Measurements from ENCODE around the gene ZNF513. TPM values are rescaled to one million over a fixed set of nuclear protein-coding genes. Genes with fewer than 3 reads are reported as not detected.

The ZNF513 gene
- total RNA-seq, 1 experiment from 2014 or later = 19.2 TPM

- H3K27me3 Mint-ChIP-seq (ENCODE audit: insufficient read depth, unreplicated experiment) = no peaks in the 10 kb centered on the region
- Histone ChIP-seq H3K36me3 (ENCODE audit: control insufficient read depth, insufficient read depth, low read length) (peaks cover 8% of the 10 kb centered on the region), H3K4me1 (peaks cover 15% of the 10 kb centered on the region), H3K27me3 (replicated peaks; ENCODE audit: control insufficient read depth, insufficient read depth, low read length) (no peaks in the 10 kb centered on the region), H3K4me3 (ENCODE audit: low read depth, low read length) (peak overlapping the region; percentile 82), H3K9me3 (no peaks in the 10 kb centered on the region)
- ChIA-PET POLR2A (interaction anchor here (0.6 to 2.0 kb wide), 5 partner anchors 8 to 284 kb away, joined by 3 to 10 read pairs (median 5); partner anchors contain the start of genes EIF2B4, NRBP1, SLC4A1AP and SNX17), CTCF (interaction anchor here (0.6 to 1.9 kb wide), 3 partner anchors 10 to 123 kb away, joined by 3 to 6 read pairs (median 5); partner anchors contain the start of gene EIF2B4)
- BruUV-seq (replicated peaks) = no TSS peak
- H3K4me1 Mint-ChIP-seq (ENCODE audit: low read depth, unreplicated experiment) = peaks cover 11% of the 10 kb centered on the region
- TF ChIP-seq CTCF (IDR thresholded peaks at IDR 0.05; ENCODE audit: insufficient read depth in 1 of 2, low read depth in 1 of 2, low read length in 1 of 2, severe bottlenecking in 1 of 2, unreplicated experiment in 1 of 2) = no peak
- peak overlapping the region; percentile 85 for H3K4me3 Mint-ChIP-seq (ENCODE audit: unreplicated experiment)
- H3K36me3 Mint-ChIP-seq (ENCODE audit: insufficient read depth, unreplicated experiment) = peaks cover 94% of the 10 kb centered on the region
- no peak for DNase-seq
- no peaks in the 10 kb centered on the region for H3K9me3 Mint-ChIP-seq (ENCODE audit: unreplicated experiment)
- intact Hi-C loops (cut with micrococcal nuclease; ENCODE audit: unreplicated experiment) = no loop called here
- H3K27ac Mint-ChIP-seq (ENCODE audit: unreplicated experiment) = peak overlapping the region; percentile 98
Observed at GRCh38 chr2:27379383-27379835, 1.1 kb downstream of the ZNF513 start.

- Histone ChIP-seq H3K27me3 (replicated peaks; ENCODE audit: control insufficient read depth, insufficient read depth, low read length) (no peaks in the 10 kb centered on the region), H3K9me3 (no peaks in the 10 kb centered on the region), H3K4me1 (peaks cover 15% of the 10 kb centered on the region), H3K4me3 (ENCODE audit: low read depth, low read length) (peak overlapping the region; percentile 82), H3K36me3 (ENCODE audit: control insufficient read depth, insufficient read depth, low read length) (peaks cover 8% of the 10 kb centered on the region)
- DNase-seq = no peak
- peaks cover 94% of the 10 kb centered on the region for H3K36me3 Mint-ChIP-seq (ENCODE audit: insufficient read depth, unreplicated experiment)
- intact Hi-C loops (cut with micrococcal nuclease; ENCODE audit: unreplicated experiment) = no loop called here
- BruUV-seq (replicated peaks) = no TSS peak
- POLR2A ChIA-PET = interaction anchor here (0.6 to 1.0 kb wide), 2 partner anchors 29 to 49 kb away, joined by 4 to 5 read pairs; partner anchors contain the start of gene NRBP1
- peak overlapping the region; percentile 98 for H3K27ac Mint-ChIP-seq (ENCODE audit: unreplicated experiment)
- H3K9me3 Mint-ChIP-seq (ENCODE audit: unreplicated experiment) = no peaks in the 10 kb centered on the region
- peaks cover 11% of the 10 kb centered on the region for H3K4me1 Mint-ChIP-seq (ENCODE audit: low read depth, unreplicated experiment)
- no peaks in the 10 kb centered on the region for H3K27me3 Mint-ChIP-seq (ENCODE audit: insufficient read depth, unreplicated experiment)
- peak overlapping the region; percentile 85 for H3K4me3 Mint-ChIP-seq (ENCODE audit: unreplicated experiment)
- CTCF ChIA-PET = interaction anchor here (0.6 kb wide), 1 partner anchor 123 kb away, joined by 5 read pairs; no protein-coding TSS in a partner anchor
- TF ChIP-seq CTCF (IDR thresholded peaks at IDR 0.05; ENCODE audit: insufficient read depth in 1 of 2, low read depth in 1 of 2, low read length in 1 of 2, severe bottlenecking in 1 of 2, unreplicated experiment in 1 of 2) = no peak
Observed at GRCh38 chr2:27378809-27379290, 1.7 kb downstream of the ZNF513 start.

GRCh38 chr2:27378096-27378808, 2.3 kb downstream of the ZNF513 start:
- peak in 1 of 2 experiments; percentile 42 for DNase-seq
- peaks cover 15% of the 10 kb centered on the region for H3K4me1 ChIP-seq
- intact Hi-C loops (cut with micrococcal nuclease; ENCODE audit: unreplicated experiment) = no loop called here
- H3K36me3 Mint-ChIP-seq (ENCODE audit: insufficient read depth, unreplicated experiment) = peaks cover 94% of the 10 kb centered on the region
- H3K9me3 ChIP-seq = no peaks in the 10 kb centered on the region
- H3K4me3 Mint-ChIP-seq (ENCODE audit: unreplicated experiment) = peak overlapping the region; percentile 53
- no peak for TF ChIP-seq CTCF (IDR thresholded peaks at IDR 0.05; ENCODE audit: insufficient read depth in 1 of 2, low read depth in 1 of 2, low read length in 1 of 2, severe bottlenecking in 1 of 2, unreplicated experiment in 1 of 2)
- peaks cover 11% of the 10 kb centered on the region for H3K36me3 ChIP-seq (ENCODE audit: control insufficient read depth, insufficient read depth, low read length)
- no peaks in the 10 kb centered on the region for H3K27me3 Mint-ChIP-seq (ENCODE audit: insufficient read depth, unreplicated experiment)
- H3K27me3 ChIP-seq (replicated peaks; ENCODE audit: control insufficient read depth, insufficient read depth, low read length) = no peaks in the 10 kb centered on the region
- no peaks in the 10 kb centered on the region for H3K9me3 Mint-ChIP-seq (ENCODE audit: unreplicated experiment)
- H3K27ac Mint-ChIP-seq (ENCODE audit: unreplicated experiment) = peak overlapping the region; percentile 98
- ChIA-PET POLR2A (no interaction called here), CTCF (interaction anchor here (0.6 kb wide), 1 partner anchor 122 kb away, joined by 5 read pairs; no protein-coding TSS in a partner anchor)
- peaks cover 11% of the 10 kb centered on the region for H3K4me1 Mint-ChIP-seq (ENCODE audit: low read depth, unreplicated experiment)
- H3K4me3 ChIP-seq (ENCODE audit: low read depth, low read length) = no peak overlapping the region
- BruUV-seq (replicated peaks) = no TSS peak

Measured in Caco-2 (cell line).